HEK293 (cell line): ENCODE results near the gene GGNBP2.

ENCODE experiments used
- GLIS1 ChIP-seq: fragments of 450-650 bp; formaldehyde crosslinking; IDR thresholded peaks from 2 replicates; pipeline ENCODE4 v1.5.1; 2016; ENCODE audit warnings: missing biosample characterization, missing genetic modification characterization
- HOXC10 ChIP-seq: sonication (generic); formaldehyde crosslinking; IDR thresholded peaks from 2 replicates; pipeline ENCODE4 v1.8.1; 2023; ENCODE audit warnings: mild to moderate bottlenecking, missing genetic modification reagents
- KLF8 ChIP-seq: fragments of 450-650 bp; formaldehyde crosslinking; IDR thresholded peaks from 2 replicates; pipeline ENCODE4 v1.5.1; 2016; ENCODE audit warnings: missing biosample characterization, missing genetic modification characterization
- PRDM2 ChIP-seq: fragments of 450-650 bp; formaldehyde crosslinking; IDR thresholded peaks from 2 replicates; pipeline ENCODE4 v1.5.1; 2016; ENCODE audit warnings: missing biosample characterization, missing genetic modification characterization, borderline replicate concordance
- WT1 ChIP-seq: fragments of 450-650 bp; formaldehyde crosslinking; IDR thresholded peaks from 2 replicates; pipeline ENCODE4 v1.5.1; 2016; ENCODE audit warnings: missing biosample characterization, missing genetic modification characterization
- ZBTB17 ChIP-seq: fragments of 450-650 bp; formaldehyde crosslinking; IDR thresholded peaks from 2 replicates; pipeline ENCODE4 v1.5.1; 2016; ENCODE audit warnings: missing biosample characterization, missing genetic modification characterization
- ZNF140 ChIP-seq: fragments of 450-650 bp; formaldehyde crosslinking; IDR thresholded peaks from 2 replicates; pipeline ENCODE4 v1.5.1; 2016; ENCODE audit warnings: missing biosample characterization, missing genetic modification characterization
- ZNF146 ChIP-seq: fragments of 450-650 bp; formaldehyde crosslinking; IDR thresholded peaks from 2 replicates; pipeline ENCODE4 v1.5.1; 2016; ENCODE audit warnings: missing biosample characterization, missing genetic modification characterization
- ZNF24 ChIP-seq: fragments of 450-650 bp; formaldehyde crosslinking; IDR thresholded peaks from 2 replicates; pipeline ENCODE4 v1.5.1; 2016; ENCODE audit warnings: missing biosample characterization, missing genetic modification characterization
- ZNF266 ChIP-seq: fragments of 450-650 bp; formaldehyde crosslinking; IDR thresholded peaks from 2 replicates; pipeline ENCODE4 v1.5.1; 2016; ENCODE audit warnings: missing biosample characterization, missing genetic modification characterization, low read depth
- ZNF311 ChIP-seq: fragments of 450-650 bp; formaldehyde crosslinking; IDR thresholded peaks from 2 replicates; pipeline ENCODE4 v1.5.1; 2017; ENCODE audit warnings: missing biosample characterization, missing genetic modification characterization, borderline replicate concordance
- ZNF354C ChIP-seq: fragments of 450-650 bp; formaldehyde crosslinking; IDR thresholded peaks from 2 replicates; pipeline ENCODE4 v1.5.1; 2016; ENCODE audit warnings: missing biosample characterization, missing genetic modification characterization, low read depth, borderline replicate concordance
- ZNF366 ChIP-seq: fragments of 450-650 bp; formaldehyde crosslinking; conservative IDR thresholded peaks from 2 replicates; pipeline ENCODE4 v1.5.1; 2016; ENCODE audit warnings: missing biosample characterization, missing genetic modification characterization
- ZNF555 ChIP-seq: fragments of 450-650 bp; formaldehyde crosslinking; conservative IDR thresholded peaks from 2 replicates; pipeline ENCODE4 v1.5.1; 2017; ENCODE audit warnings: missing biosample characterization, mild to moderate bottlenecking, missing genetic modification characterization, inconsistent platforms
- ZNF692 ChIP-seq: fragments of 450-650 bp; formaldehyde crosslinking; IDR thresholded peaks from 2 replicates; pipeline ENCODE4 v1.5.1; 2016; ENCODE audit warnings: missing biosample characterization, missing genetic modification characterization
- ZNF76 ChIP-seq: fragments of 450-650 bp; formaldehyde crosslinking; IDR thresholded peaks from 2 replicates; pipeline ENCODE4; 2016; ENCODE audit warnings: low read depth, missing biosample characterization, missing genetic modification characterization, borderline replicate concordance
- ZNF843 ChIP-seq: fragments of 450-650 bp; formaldehyde crosslinking; IDR thresholded peaks from 2 replicates; pipeline ENCODE4 v1.5.1; 2016; ENCODE audit warnings: missing biosample characterization, missing genetic modification characterization
- ZSCAN18 ChIP-seq: fragments of 450-650 bp; formaldehyde crosslinking; IDR thresholded peaks from 2 replicates; pipeline ENCODE4 v1.5.1; 2016; ENCODE audit warnings: missing biosample characterization, missing genetic modification characterization
- TF ChIP-seq, protein P1 (sequence below): fragments of 450-650 bp; formaldehyde crosslinking; IDR thresholded peaks from 2 replicates; pipeline ENCODE4; 2016; ENCODE audit warnings: missing biosample characterization, missing genetic modification characterization
- TF ChIP-seq, protein P2 (sequence below): fragments of 450-650 bp; formaldehyde crosslinking; IDR thresholded peaks from 2 replicates; pipeline ENCODE4 v1.5.1; 2017; ENCODE audit warnings: missing biosample characterization, missing genetic modification characterization
- TF ChIP-seq, protein P3 (sequence below): fragments of 450-650 bp; formaldehyde crosslinking; conservative IDR thresholded peaks from 2 replicates; pipeline ENCODE4 v1.5.1; 2016; ENCODE audit warnings: low read depth, missing biosample characterization, missing genetic modification characterization

The GGNBP2 gene

DNA sequence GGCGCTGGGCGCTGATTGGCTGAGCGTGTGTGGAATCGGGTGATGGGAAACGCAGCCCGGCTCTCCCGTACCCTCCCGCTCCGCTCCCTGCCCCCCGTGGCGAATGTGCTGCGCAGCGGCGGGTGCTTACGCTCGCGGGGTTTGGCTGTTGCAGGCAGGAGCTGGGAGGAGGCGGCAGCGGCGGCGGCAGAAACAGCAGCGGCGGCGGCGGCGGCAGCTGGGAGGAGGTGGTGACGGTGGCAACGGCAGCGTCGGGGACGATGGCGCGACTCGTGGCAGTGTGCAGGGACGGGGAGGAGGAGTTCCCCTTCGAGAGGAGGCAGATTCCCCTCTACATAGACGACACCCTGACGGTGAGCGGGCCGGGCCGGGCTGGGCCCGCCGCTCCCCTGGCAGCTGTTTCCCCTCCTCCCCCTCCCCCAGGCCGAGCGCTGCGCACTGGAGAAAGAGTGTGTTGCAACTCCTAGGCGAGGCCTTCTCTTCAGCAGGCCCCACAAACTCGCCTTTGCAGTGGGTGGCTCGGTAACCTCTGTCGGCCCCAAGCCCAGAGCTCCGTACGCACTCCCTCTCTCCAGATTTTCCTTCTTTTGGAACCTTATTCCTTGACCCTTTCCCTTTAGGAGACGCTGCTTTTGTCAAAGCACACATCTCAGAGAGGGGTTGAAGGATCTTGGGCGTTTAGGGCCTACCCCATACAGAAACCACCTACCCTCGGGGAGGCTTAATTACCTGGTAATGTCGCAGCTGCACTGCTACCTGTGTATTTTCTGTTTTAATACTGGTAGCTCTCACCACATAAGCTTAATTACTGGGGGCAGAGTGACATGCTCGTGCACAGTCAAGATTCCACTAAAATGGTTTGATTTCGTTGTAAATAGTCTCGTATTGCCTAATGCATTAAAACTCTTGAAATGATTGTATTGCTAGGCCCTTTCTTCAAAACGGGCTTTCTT lies 1.0 kb downstream of the GGNBP2 start (continued):
- TF ChIP-seq, protein P1, sequence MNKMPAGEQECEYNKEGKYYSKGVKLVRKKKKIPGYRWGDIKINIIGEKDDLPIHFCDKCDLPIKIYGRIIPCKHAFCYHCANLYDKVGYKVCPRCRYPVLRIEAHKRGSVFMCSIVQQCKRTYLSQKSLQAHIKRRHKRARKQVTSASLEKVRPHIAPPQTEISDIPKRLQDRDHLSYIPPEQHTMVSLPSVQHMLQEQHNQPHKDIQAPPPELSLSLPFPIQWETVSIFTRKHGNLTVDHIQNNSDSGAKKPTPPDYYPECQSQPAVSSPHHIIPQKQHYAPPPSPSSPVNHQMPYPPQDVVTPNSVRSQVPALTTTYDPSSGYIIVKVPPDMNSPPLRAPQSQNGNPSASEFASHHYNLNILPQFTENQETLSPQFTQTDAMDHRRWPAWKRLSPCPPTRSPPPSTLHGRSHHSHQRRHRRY (tag by site-specific recombination), result no peak
- TF ChIP-seq, protein P2, sequence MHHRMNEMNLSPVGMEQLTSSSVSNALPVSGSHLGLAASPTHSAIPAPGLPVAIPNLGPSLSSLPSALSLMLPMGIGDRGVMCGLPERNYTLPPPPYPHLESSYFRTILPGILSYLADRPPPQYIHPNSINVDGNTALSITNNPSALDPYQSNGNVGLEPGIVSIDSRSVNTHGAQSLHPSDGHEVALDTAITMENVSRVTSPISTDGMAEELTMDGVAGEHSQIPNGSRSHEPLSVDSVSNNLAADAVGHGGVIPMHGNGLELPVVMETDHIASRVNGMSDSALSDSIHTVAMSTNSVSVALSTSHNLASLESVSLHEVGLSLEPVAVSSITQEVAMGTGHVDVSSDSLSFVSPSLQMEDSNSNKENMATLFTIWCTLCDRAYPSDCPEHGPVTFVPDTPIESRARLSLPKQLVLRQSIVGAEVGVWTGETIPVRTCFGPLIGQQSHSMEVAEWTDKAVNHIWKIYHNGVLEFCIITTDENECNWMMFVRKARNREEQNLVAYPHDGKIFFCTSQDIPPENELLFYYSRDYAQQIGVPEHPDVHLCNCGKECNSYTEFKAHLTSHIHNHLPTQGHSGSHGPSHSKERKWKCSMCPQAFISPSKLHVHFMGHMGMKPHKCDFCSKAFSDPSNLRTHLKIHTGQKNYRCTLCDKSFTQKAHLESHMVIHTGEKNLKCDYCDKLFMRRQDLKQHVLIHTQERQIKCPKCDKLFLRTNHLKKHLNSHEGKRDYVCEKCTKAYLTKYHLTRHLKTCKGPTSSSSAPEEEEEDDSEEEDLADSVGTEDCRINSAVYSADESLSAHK, result peak; percentile 45
- TF ChIP-seq ZSCAN18 (tag by site-specific recombination), result 0 out of 2 replicates have a peak, but pooled peaks have one; percentile 7
- TF ChIP-seq ZNF24, result peak; percentile 54; the same call in 1 of the 2 replicates
- no peak for TF ChIP-seq PRDM2 (tag by site-specific recombination)
- TF ChIP-seq ZNF843, result peak; percentile 62
- no peak for TF ChIP-seq ZNF354C (tag by site-specific recombination)
- peak; percentile 94 for TF ChIP-seq ZNF692 (tag by site-specific recombination)
- peak; percentile 78 for TF ChIP-seq GLIS1 (tag by site-specific recombination)
- peak; percentile 85; the same call in 1 of the 2 replicates for TF ChIP-seq KLF8
- peak; percentile 51 for TF ChIP-seq ZNF76 (tag by site-specific recombination)
- TF ChIP-seq ZNF366 (tag by site-specific recombination), result no peak; the same call in 1 of the 2 replicates
- peak; percentile 19; the same call in 1 of the 2 replicates for TF ChIP-seq ZNF146 (tag by site-specific recombination)
- TF ChIP-seq, protein P3, sequence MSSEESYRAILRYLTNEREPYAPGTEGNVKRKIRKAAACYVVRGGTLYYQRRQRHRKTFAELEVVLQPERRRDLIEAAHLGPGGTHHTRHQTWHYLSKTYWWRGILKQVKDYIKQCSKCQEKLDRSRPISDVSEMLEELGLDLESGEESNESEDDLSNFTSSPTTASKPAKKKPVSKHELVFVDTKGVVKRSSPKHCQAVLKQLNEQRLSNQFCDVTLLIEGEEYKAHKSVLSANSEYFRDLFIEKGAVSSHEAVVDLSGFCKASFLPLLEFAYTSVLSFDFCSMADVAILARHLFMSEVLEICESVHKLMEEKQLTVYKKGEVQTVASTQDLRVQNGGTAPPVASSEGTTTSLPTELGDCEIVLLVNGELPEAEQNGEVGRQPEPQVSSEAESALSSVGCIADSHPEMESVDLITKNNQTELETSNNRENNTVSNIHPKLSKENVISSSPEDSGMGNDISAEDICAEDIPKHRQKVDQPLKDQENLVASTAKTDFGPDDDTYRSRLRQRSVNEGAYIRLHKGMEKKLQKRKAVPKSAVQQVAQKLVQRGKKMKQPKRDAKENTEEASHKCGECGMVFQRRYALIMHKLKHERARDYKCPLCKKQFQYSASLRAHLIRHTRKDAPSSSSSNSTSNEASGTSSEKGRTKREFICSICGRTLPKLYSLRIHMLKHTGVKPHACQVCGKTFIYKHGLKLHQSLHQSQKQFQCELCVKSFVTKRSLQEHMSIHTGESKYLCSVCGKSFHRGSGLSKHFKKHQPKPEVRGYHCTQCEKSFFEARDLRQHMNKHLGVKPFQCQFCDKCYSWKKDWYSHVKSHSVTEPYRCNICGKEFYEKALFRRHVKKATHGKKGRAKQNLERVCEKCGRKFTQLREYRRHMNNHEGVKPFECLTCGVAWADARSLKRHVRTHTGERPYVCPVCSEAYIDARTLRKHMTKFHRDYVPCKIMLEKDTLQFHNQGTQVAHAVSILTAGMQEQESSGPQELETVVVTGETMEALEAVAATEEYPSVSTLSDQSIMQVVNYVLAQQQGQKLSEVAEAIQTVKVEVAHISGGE (tag by site-specific recombination), result peak; percentile 52; the same call in 1 of the 2 replicates
- TF ChIP-seq ZNF311 (tag by site-specific recombination), result no peak
- TF ChIP-seq ZNF140 (tag by site-specific recombination), result no peak
- no peak for TF ChIP-seq HOXC10
- TF ChIP-seq ZBTB17 (tag by site-specific recombination), result peak; percentile 69
- TF ChIP-seq ZNF555 (tag by site-specific recombination), result no peak
- TF ChIP-seq ZNF266 (tag by site-specific recombination), result no peak
- TF ChIP-seq WT1 (tag by site-specific recombination), result peak; percentile 92
